GM23338 (cell line): ENCODE measurements around the gene WNK2. TPM values are rescaled to one million over a fixed set of nuclear protein-coding genes. Genes with fewer than 3 reads are reported as not detected.
"Not testable (repeated sequence)": the region's sequence is repeated elsewhere in the genome, so short reads cannot be mapped to it uniquely, and the experiment has no call there.

Source experiments
- ATAC-seq: fragments of 200-7000 bp; cut with Tn5 transposase; 3 replicates; pipeline ENCODE4 v1.9.1; 2020
- DNase-seq: peaks from one replicate; pipeline ENCODE4 v3.0.0-alpha.2; 2015; ENCODE audit warnings: low spot score
- H2AFZ ChIP-seq: fragments of 200-600 bp; sonication (generic); 2 replicates; pipeline ENCODE4 v1.8.0; 2016; ENCODE audit warnings: antibody characterized with exemption, mild to moderate bottlenecking, moderate library complexity
- H3F3A ChIP-seq: fragments of 200-600 bp; sonication (generic); replicated peaks from 2 replicates; pipeline ENCODE4 v1.8.0; 2017; ENCODE audit warnings: antibody characterized with exemption, mixed run types, low read depth
- H3K27ac ChIP-seq: fragments of 200-600 bp; sonication (generic); 2 replicates; pipeline ENCODE4 v1.6.1; 2016; ENCODE audit warnings: low read depth
- H3K27me3 ChIP-seq: fragments of 200-600 bp; sonication (generic); 2 replicates; pipeline ENCODE4 v1.8.0; 2016; ENCODE audit warnings: mild to moderate bottlenecking, mixed run types, moderate library complexity; ENCODE audit not compliant: insufficient read depth
- H3K36me3 ChIP-seq: fragments of 200-600 bp; sonication (generic); 2 replicates; pipeline ENCODE4 v1.8.0; 2016; ENCODE audit warnings: mild to moderate bottlenecking; ENCODE audit not compliant: insufficient read depth
- H3K4me1 ChIP-seq: fragments of 200-600 bp; sonication (generic); 2 replicates; pipeline ENCODE4 v1.8.0; 2016; ENCODE audit warnings: mild to moderate bottlenecking, moderate library complexity; ENCODE audit not compliant: insufficient read depth
- H3K4me2 ChIP-seq: fragments of 200-600 bp; sonication (generic); 2 replicates; pipeline ENCODE4 v1.7.1; 2017; ENCODE audit warnings: mixed run types
- H3K4me3 ChIP-seq: fragments of 200-600 bp; sonication (generic); 2 replicates; pipeline ENCODE4 v1.6.1; 2016; ENCODE audit warnings: mixed run types
- H3K79me2 ChIP-seq: fragments of 200-600 bp; sonication (generic); replicated peaks from 2 replicates; pipeline ENCODE4 v1.8.0; 2017; ENCODE audit warnings: mild to moderate bottlenecking; ENCODE audit not compliant: insufficient read depth
- H3K9me2 ChIP-seq: fragments of 200-600 bp; sonication (generic); 2 replicates; pipeline ENCODE4 v1.8.0; 2017; ENCODE audit not compliant: insufficient read depth
- H4K20me1 ChIP-seq: fragments of 200-600 bp; sonication (generic); replicated peaks from 2 replicates; pipeline ENCODE4 v1.8.0; 2017; ENCODE audit warnings: mild to moderate bottlenecking; ENCODE audit not compliant: insufficient read depth
- H3K27ac Mint-ChIP-seq: 2 replicates; pipeline ENCODE4 v1.8.0; 2020; ENCODE audit warnings: inconsistent platforms, mild to moderate bottlenecking, moderate library complexity, mixed read lengths
- H3K27me3 Mint-ChIP-seq: 3 replicates; pipeline ENCODE4 v1.8.0; 2022; ENCODE audit warnings: low read depth, mild to moderate bottlenecking, moderate library complexity, mixed read lengths, inconsistent platforms; ENCODE audit not compliant: insufficient read depth, poor library complexity
- H3K36me3 Mint-ChIP-seq: 3 replicates; pipeline ENCODE4 v1.8.0; 2021; ENCODE audit warnings: low read depth, mild to moderate bottlenecking, inconsistent platforms, moderate library complexity, mixed read lengths
- H3K4me1 Mint-ChIP-seq: 3 replicates; pipeline ENCODE4 v1.8.0; 2020; ENCODE audit warnings: mild to moderate bottlenecking, inconsistent platforms, mixed read lengths
- H3K4me3 Mint-ChIP-seq: 3 replicates; pipeline ENCODE4 v1.8.0; 2021; ENCODE audit warnings: moderate library complexity, mild to moderate bottlenecking, inconsistent platforms, mixed read lengths
- H3K9me3 Mint-ChIP-seq: 3 replicates; pipeline ENCODE4 v1.8.0; 2020; ENCODE audit warnings: moderate library complexity, mild to moderate bottlenecking, inconsistent platforms, mixed read lengths
- EZH2phosphoT487 ChIP-seq: fragments of 200-600 bp; sonication (generic); IDR thresholded peaks from one replicate; pipeline ENCODE4 v1.8.1; 2018; ENCODE audit warnings: antibody characterized with exemption; ENCODE audit not compliant: unreplicated experiment
- JUNB ChIP-seq: IDR thresholded peaks from one replicate; pipeline ENCODE4 v1.6.1; 2016; ENCODE audit warnings: antibody characterized with exemption; ENCODE audit not compliant: unreplicated experiment
- NANOG ChIP-seq: IDR thresholded peaks from 2 replicates; pipeline ENCODE4 v1.6.1; 2016; ENCODE audit warnings: antibody characterized with exemption, borderline replicate concordance
- STAT1 ChIP-seq: IDR thresholded peaks from one replicate; pipeline ENCODE4 v1.6.1; 2016; ENCODE audit warnings: antibody characterized with exemption; ENCODE audit not compliant: unreplicated experiment
- ZNF331 ChIP-seq: fragments of 250-450 bp; sonication (Bioruptor Pico); IDR thresholded peaks from 2 replicates; pipeline ENCODE4 v1.5.0; 2020; ENCODE audit warnings: low read depth, mild to moderate bottlenecking, moderate library complexity
- polyA plus RNA-seq: library from polyadenylated mRNA; unstranded; fragments of >200 nt; fragmentation: Nextera tagmentation; extraction: Ambion mirVana; gene quantifications from 2 replicates; pipeline ENCODE4 v1.2.1, GENCODE V29; 2016
- total RNA-seq: library from RNA; depleted of rRNA; stranded (reverse); fragments of >200 nt; shearing (Covaris generic); gene quantifications from 2 replicates; pipeline ENCODE4 v1.2.3, GENCODE V29; 2014
- TF ChIP-seq, protein P1 (sequence below): IDR thresholded peaks from one replicate; pipeline ENCODE4 v1.6.1; 2018; ENCODE audit warnings: antibody characterized with exemption; ENCODE audit not compliant: unreplicated experiment

WNK2 gene
- total and polyA plus RNA-seq, 2 experiments from 2014 or later, result 56.4 to 102 TPM

- TF ChIP-seq, protein P1, sequence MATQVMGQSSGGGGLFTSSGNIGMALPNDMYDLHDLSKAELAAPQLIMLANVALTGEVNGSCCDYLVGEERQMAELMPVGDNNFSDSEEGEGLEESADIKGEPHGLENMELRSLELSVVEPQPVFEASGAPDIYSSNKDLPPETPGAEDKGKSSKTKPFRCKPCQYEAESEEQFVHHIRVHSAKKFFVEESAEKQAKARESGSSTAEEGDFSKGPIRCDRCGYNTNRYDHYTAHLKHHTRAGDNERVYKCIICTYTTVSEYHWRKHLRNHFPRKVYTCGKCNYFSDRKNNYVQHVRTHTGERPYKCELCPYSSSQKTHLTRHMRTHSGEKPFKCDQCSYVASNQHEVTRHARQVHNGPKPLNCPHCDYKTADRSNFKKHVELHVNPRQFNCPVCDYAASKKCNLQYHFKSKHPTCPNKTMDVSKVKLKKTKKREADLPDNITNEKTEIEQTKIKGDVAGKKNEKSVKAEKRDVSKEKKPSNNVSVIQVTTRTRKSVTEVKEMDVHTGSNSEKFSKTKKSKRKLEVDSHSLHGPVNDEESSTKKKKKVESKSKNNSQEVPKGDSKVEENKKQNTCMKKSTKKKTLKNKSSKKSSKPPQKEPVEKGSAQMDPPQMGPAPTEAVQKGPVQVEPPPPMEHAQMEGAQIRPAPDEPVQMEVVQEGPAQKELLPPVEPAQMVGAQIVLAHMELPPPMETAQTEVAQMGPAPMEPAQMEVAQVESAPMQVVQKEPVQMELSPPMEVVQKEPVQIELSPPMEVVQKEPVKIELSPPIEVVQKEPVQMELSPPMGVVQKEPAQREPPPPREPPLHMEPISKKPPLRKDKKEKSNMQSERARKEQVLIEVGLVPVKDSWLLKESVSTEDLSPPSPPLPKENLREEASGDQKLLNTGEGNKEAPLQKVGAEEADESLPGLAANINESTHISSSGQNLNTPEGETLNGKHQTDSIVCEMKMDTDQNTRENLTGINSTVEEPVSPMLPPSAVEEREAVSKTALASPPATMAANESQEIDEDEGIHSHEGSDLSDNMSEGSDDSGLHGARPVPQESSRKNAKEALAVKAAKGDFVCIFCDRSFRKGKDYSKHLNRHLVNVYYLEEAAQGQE, result no peak
- no peak for TF ChIP-seq STAT1
- TF ChIP-seq NANOG, result no peak
- no peak for TF ChIP-seq ZNF331
- TF ChIP-seq EZH2phosphoT487, result no peak
Measured at GRCh38 chr9:93250185-93250584, 66.2 kb downstream of the WNK2 start (continued).

GRCh38 chr9:93251309-93251708 lies 67.4 kb downstream of the WNK2 start:
- H3K4me2 ChIP-seq, H3K36me3 ChIP-seq, H3K9me2 ChIP-seq, H3K27me3 Mint-ChIP-seq, ATAC-seq, H3K4me3 ChIP-seq, H3K4me1 ChIP-seq, H3K4me3 Mint-ChIP-seq, DNase-seq, H3K9me3 Mint-ChIP-seq, H2AFZ ChIP-seq, H3K27ac ChIP-seq, H3K27ac Mint-ChIP-seq, H3F3A ChIP-seq, H3K27me3 ChIP-seq, H3K79me2 ChIP-seq, H4K20me1 ChIP-seq: not testable (repeated sequence)
- H3K36me3 Mint-ChIP-seq, result peaks cover 14% of the 10 kb centered on the region; the same call in 2 of the 3 replicates
- H3K4me1 Mint-ChIP-seq, result peaks cover 11% of the 10 kb centered on the region; the same call in 2 of the 3 replicates

DNA sequence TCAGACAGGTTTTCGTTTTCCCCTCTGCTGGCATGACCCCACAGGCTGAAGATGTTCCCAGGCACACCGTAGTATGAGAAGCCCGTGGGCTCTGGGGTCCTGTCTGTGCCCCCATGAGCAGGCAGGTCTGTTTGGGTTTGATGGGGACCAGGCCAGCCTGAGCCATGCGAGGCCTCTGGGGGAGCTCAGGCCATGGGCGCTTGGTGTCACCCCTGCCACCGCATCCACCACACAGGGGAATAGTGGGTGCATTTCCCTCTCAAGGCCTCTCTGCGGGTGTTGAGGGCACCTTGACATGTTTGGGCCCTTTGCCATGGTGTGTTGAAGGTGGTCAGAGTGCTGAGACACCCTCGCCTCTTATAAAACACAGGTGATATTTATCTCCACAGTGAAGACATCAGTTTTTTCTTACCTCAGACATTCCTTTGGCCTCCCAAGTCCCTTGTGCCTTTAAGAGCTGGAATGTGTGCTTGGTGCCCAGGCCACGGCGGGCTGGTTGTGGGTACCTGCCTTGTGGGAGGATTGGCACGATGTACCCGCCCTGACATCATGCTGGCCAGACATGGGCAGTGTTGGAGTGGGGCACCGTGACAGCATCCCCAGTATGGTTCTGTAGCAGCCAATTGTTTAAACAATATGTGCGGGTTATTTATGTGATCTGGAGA lies 68.3 kb downstream of the WNK2 start:
- no peak overlapping the region for H3K27ac ChIP-seq
- no peaks in the 10 kb centered on the region for H3F3A ChIP-seq
- no peaks in the 10 kb centered on the region for H3K9me2 ChIP-seq
- DNase-seq (no peak), ATAC-seq (no peak)
- H4K20me1 ChIP-seq, result 0 out of 2 replicates have a peak, but pooled peaks cover 3% of the 10 kb centered on the region
- TF ChIP-seq JUNB, result no peak
- H3K27me3 ChIP-seq, result no peaks in the 10 kb centered on the region
- H3K36me3 ChIP-seq, result no peaks in the 10 kb centered on the region
- Mint-ChIP-seq H3K36me3 (peaks cover 12% of the 10 kb centered on the region; the same call in 2 of the 3 replicates), H3K9me3 (no peaks in the 10 kb centered on the region), H3K27me3 (peaks cover 3% of the 10 kb centered on the region), H3K27ac (no peak overlapping the region), H3K4me3 (no peak overlapping the region), H3K4me1 (peaks cover 11% of the 10 kb centered on the region; the same call in 2 of the 3 replicates)
- H3K79me2 ChIP-seq, result no peaks in the 10 kb centered on the region
- no peak overlapping the region for H3K4me3 ChIP-seq
- H3K4me1 ChIP-seq, result peaks cover 9% of the 10 kb centered on the region; the same call in 1 of the 2 replicates
- H3K4me2 ChIP-seq, result no peak overlapping the region
- no peak overlapping the region for H2AFZ ChIP-seq
